SK-N-SH (cell line): ENCODE results near the gene RAD1. TPM values are rescaled to one million over a fixed set of nuclear protein-coding genes. Genes with fewer than 3 reads are reported as not detected.

Experiments used
- CTCF ChIA-PET: fragments of 300-600, 350-600 bp; formaldehyde crosslinking; extraction: SDS; loops from one replicate; lab custom pipeline; 2021; lab: Yijun Ruan, JAX
- POLR2A ChIA-PET: fragments of 350-600 bp; sonication (Branson Sonifier 250); formaldehyde crosslinking; extraction: SDS; loops from one replicate; lab custom pipeline; 2020; ENCODE audit warnings: antibody characterized with exemption, inconsistent platforms; lab: Yijun Ruan, JAX
- DNase-seq: peaks from one replicate; pipeline ENCODE4 v3.0.0; 2012
- H2AFZ ChIP-seq: fragments of 200-600 bp; sonication (generic); 2 replicates; pipeline ENCODE4 v1.8.1; 2016; ENCODE audit warnings: antibody characterized with exemption, mild to moderate bottlenecking, low read depth
- H3F3A ChIP-seq: fragments of 200-600 bp; sonication (generic); replicated peaks from 2 replicates; pipeline ENCODE3; 2016; ENCODE audit warnings: antibody characterized with exemption, mild to moderate bottlenecking; ENCODE audit not compliant: insufficient read depth
- H3K27ac ChIP-seq, 2 experiments: fragments of 200-500 bp in 1 of 2; fragments of 200-600 bp in 1 of 2; sonication (Bioruptor generic) in 1 of 2; sonication (generic), shearing (Covaris generic) in 1 of 2; 2 replicates each; pipeline versions ENCODE4 v1.5.1 to v1.6.1; 2014 to 2016; ENCODE audit warnings: low read depth in 2 of 2, inconsistent platforms in 1 of 2, low read length in 1 of 2, mild to moderate bottlenecking in 1 of 2, mixed read lengths in 1 of 2
- H3K27me3 ChIP-seq: fragments of 200-600 bp; sonication (generic), shearing (Covaris generic); 2 replicates; pipeline ENCODE4 v1.6.1; 2016; ENCODE audit warnings: mixed run types; ENCODE audit not compliant: insufficient read depth
- H3K36me3 ChIP-seq, 2 experiments: fragments of 200-500 bp in 1 of 2; fragments of 200-600 bp in 1 of 2; sonication (Bioruptor generic) in 1 of 2; sonication (generic) in 1 of 2; replicated peaks in 1 of 2; 2 replicates each; pipeline versions ENCODE3 to v1.5.1; 2014 to 2016; ENCODE audit warnings: low read length in 1 of 2, mild to moderate bottlenecking in 1 of 2; ENCODE audit not compliant: insufficient read depth in 2 of 2, control insufficient read depth in 1 of 2
- H3K4me1 ChIP-seq, 2 experiments: fragments of 200-500 bp in 1 of 2; fragments of 200-600 bp in 1 of 2; sonication (Bioruptor generic) in 1 of 2; sonication (generic), shearing (Covaris generic) in 1 of 2; 2 replicates each; pipeline versions ENCODE4 v1.5.1 to v1.6.1; 2014 to 2016; ENCODE audit warnings: low read depth in 1 of 2, low read length in 1 of 2, mixed run types in 1 of 2; ENCODE audit not compliant: insufficient read depth in 2 of 2, control insufficient read depth in 1 of 2
- H3K4me2 ChIP-seq: fragments of 200-600 bp; sonication (generic), shearing (Covaris generic); 2 replicates; pipeline ENCODE4 v1.6.1; 2017; ENCODE audit warnings: mixed run types
- H3K4me3 ChIP-seq, 2 experiments: fragments of 200-500 bp in 1 of 2; fragments of 200-600 bp in 1 of 2; sonication (Bioruptor generic) in 1 of 2; sonication (generic), shearing (Covaris generic) in 1 of 2; 2 replicates each; pipeline versions ENCODE4 v1.5.1 to v1.8.1; 2014 to 2016; ENCODE audit warnings: low read depth in 2 of 2, inconsistent platforms in 1 of 2, low read length in 1 of 2, mild to moderate bottlenecking in 1 of 2, mixed read lengths in 1 of 2, moderate library complexity in 1 of 2
- H3K79me2 ChIP-seq: fragments of 200-600 bp; sonication (generic); 2 replicates; pipeline ENCODE4 v1.8.1; 2017; ENCODE audit warnings: mild to moderate bottlenecking; ENCODE audit not compliant: insufficient read depth
- H3K9ac ChIP-seq: fragments of 200-600 bp; sonication (generic); 2 replicates; pipeline ENCODE4 v1.6.1; 2017; ENCODE audit warnings: mixed run types
- H3K9me2 ChIP-seq: fragments of 200-600 bp; sonication (generic); 2 replicates; pipeline ENCODE4 v1.6.1; 2017; ENCODE audit warnings: mixed run types
- H3K9me3 ChIP-seq: fragments of 200-600 bp; sonication (generic); 2 replicates; pipeline ENCODE4 v1.6.1; 2017; ENCODE audit warnings: mixed run types, mild to moderate bottlenecking, moderate library complexity
- H4K20me1 ChIP-seq: fragments of 200-600 bp; sonication (generic); 2 replicates; pipeline ENCODE4 v1.6.1; 2017; ENCODE audit warnings: mild to moderate bottlenecking, mixed run types; ENCODE audit not compliant: insufficient read depth
- ELF1 ChIP-seq: IDR thresholded peaks from 2 replicates; pipeline ENCODE4 v1.4.0; 2012
- EZH2phosphoT487 ChIP-seq: fragments of 200-600 bp; sonication (generic); IDR thresholded peaks from 2 replicates; pipeline ENCODE4 v1.6.1; 2017; ENCODE audit warnings: low read depth, mixed run types, mild to moderate bottlenecking, antibody characterized with exemption, moderate library complexity, borderline replicate concordance
- MEF2A ChIP-seq: IDR thresholded peaks from 2 replicates; pipeline ENCODE4 v1.4.0; 2012; ENCODE audit warnings: low read depth, borderline replicate concordance
- MXI1 ChIP-seq: IDR thresholded peaks from 2 replicates; pipeline ENCODE4 v1.6.1; 2012; ENCODE audit warnings: mild to moderate bottlenecking, low read depth, low read length, improper control_type of control experiment
- NRF1 ChIP-seq: IDR thresholded peaks from 2 replicates; pipeline ENCODE4 v1.6.1; 2012; ENCODE audit warnings: low read depth, mild to moderate bottlenecking, low read length
- POLR2AphosphoS5 ChIP-seq: IDR thresholded peaks from 2 replicates; pipeline ENCODE4 v1.6.1; 2012; ENCODE audit warnings: low read depth, low read length
- RCOR1 ChIP-seq: fragments of 150-350 bp; IDR thresholded peaks from 2 replicates; pipeline ENCODE4 v1.6.1; 2017; ENCODE audit warnings: antibody characterized with exemption, low read length
- RFX5 ChIP-seq: IDR thresholded peaks from 2 replicates; pipeline ENCODE4 v1.6.1; 2012; ENCODE audit warnings: mild to moderate bottlenecking, improper control_type of control experiment, low read length
- RXRA ChIP-seq: IDR thresholded peaks from 2 replicates; pipeline ENCODE4 v1.4.0; 2012; ENCODE audit warnings: low read depth, mild to moderate bottlenecking, borderline replicate concordance
- SIN3A ChIP-seq: IDR thresholded peaks from 2 replicates; pipeline ENCODE4 v1.6.1; 2012; ENCODE audit warnings: low read depth, mild to moderate bottlenecking, low read length, moderate library complexity, borderline replicate concordance
- TCF12 ChIP-seq: IDR thresholded peaks from 2 replicates; pipeline ENCODE4 v1.4.0; 2012
- TEAD4 ChIP-seq: IDR thresholded peaks from 2 replicates; pipeline ENCODE4 v1.4.0; 2012; ENCODE audit warnings: mild to moderate bottlenecking, borderline replicate concordance; ENCODE audit not compliant: insufficient read depth
- WGBS: methylation state at CpG from one replicate; pipeline ENCODE4 v1.1.6; 2017; ENCODE audit warnings: low lambda C conversion rate; 5-methylcytosine and 5-hydroxymethylcytosine counted together
- polyA plus RNA-seq, 3 experiments: library from polyadenylated mRNA; depleted of rRNA; stranded (reverse); fragments of >200 nt; gene quantifications; 2 replicates each; pipeline ENCODE4 v1.2.3, GENCODE V29; 2012
- TF ChIP-seq, protein P1 (sequence below): IDR thresholded peaks from 2 replicates; pipeline ENCODE4 v1.4.0; 2012; ENCODE audit warnings: low read depth, borderline replicate concordance
- TF ChIP-seq, protein P2 (sequence below): fragments of 200-600 bp; sonication (generic); IDR thresholded peaks from 2 replicates; pipeline ENCODE4 v1.6.1; 2017; ENCODE audit warnings: antibody characterized with exemption, mild to moderate bottlenecking, moderate library complexity
- TF ChIP-seq, protein P3 (sequence below): IDR thresholded peaks from 2 replicates; pipeline ENCODE4 v1.4.0; 2012; ENCODE audit warnings: low read depth, borderline replicate concordance
- TF ChIP-seq, protein P4 (sequence below): IDR thresholded peaks from 2 replicates; pipeline ENCODE4; 2012

RAD1 gene
- polyA plus RNA-seq, 1 of the 3 experiments (the other 2 are of a cell fraction), result 21.2 TPM

DNA sequence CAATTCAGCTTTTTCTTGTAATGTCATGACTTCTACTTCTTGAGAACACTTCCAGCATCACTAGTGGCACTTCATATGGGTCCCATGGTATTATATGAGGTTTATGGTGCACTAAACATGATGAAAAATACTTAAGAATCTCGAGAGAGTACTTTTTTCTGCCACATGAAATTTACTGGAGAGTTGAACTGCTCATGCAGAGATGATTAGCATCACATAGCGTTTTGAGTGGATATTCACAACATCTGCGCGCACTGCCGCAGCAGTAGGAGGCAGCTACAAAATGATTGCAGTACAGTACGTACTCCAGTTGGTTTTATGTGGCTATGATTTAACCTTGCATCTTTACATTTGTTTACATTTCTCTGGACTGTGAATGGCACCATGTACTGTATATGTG, 14.7 kb downstream of the RAD1 start:
- ChIA-PET POLR2A (no interaction called here), CTCF (interaction anchor here (0.8 to 4.1 kb wide), 5 partner anchors 10 to 426 kb away, joined by 3 to 87 read pairs (median 14); no protein-coding TSS in a partner anchor)
- H3F3A ChIP-seq, result peaks cover 8% of the 10 kb centered on the region
- H3K36me3 ChIP-seq, result peaks cover 5 to 6% of the 10 kb centered on the region in 2 experiments
- no peak overlapping the region for H3K4me3 ChIP-seq
- no peaks in the 10 kb centered on the region for H3K9me2 ChIP-seq
- no peak overlapping the region for H2AFZ ChIP-seq
- no peaks in the 10 kb centered on the region for H3K79me2 ChIP-seq
- H4K20me1 ChIP-seq, result no peaks in the 10 kb centered on the region
- no peak for TF ChIP-seq EZH2phosphoT487
- TF ChIP-seq POLR2AphosphoS5, result no peak
- TF ChIP-seq MEF2A, result no peak
- TF ChIP-seq RCOR1, result no peak
- no peak for TF ChIP-seq NRF1
- no peak for TF ChIP-seq ELF1
- no peak for TF ChIP-seq TCF12
- TF ChIP-seq, protein P1, sequence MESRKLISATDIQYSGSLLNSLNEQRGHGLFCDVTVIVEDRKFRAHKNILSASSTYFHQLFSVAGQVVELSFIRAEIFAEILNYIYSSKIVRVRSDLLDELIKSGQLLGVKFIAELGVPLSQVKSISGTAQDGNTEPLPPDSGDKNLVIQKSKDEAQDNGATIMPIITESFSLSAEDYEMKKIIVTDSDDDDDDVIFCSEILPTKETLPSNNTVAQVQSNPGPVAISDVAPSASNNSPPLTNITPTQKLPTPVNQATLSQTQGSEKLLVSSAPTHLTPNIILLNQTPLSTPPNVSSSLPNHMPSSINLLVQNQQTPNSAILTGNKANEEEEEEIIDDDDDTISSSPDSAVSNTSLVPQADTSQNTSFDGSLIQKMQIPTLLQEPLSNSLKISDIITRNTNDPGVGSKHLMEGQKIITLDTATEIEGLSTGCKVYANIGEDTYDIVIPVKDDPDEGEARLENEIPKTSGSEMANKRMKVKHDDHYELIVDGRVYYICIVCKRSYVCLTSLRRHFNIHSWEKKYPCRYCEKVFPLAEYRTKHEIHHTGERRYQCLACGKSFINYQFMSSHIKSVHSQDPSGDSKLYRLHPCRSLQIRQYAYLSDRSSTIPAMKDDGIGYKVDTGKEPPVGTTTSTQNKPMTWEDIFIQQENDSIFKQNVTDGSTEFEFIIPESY, result no peak
- no peak for TF ChIP-seq SIN3A
- no peak for TF ChIP-seq TEAD4
- TF ChIP-seq, protein P2, sequence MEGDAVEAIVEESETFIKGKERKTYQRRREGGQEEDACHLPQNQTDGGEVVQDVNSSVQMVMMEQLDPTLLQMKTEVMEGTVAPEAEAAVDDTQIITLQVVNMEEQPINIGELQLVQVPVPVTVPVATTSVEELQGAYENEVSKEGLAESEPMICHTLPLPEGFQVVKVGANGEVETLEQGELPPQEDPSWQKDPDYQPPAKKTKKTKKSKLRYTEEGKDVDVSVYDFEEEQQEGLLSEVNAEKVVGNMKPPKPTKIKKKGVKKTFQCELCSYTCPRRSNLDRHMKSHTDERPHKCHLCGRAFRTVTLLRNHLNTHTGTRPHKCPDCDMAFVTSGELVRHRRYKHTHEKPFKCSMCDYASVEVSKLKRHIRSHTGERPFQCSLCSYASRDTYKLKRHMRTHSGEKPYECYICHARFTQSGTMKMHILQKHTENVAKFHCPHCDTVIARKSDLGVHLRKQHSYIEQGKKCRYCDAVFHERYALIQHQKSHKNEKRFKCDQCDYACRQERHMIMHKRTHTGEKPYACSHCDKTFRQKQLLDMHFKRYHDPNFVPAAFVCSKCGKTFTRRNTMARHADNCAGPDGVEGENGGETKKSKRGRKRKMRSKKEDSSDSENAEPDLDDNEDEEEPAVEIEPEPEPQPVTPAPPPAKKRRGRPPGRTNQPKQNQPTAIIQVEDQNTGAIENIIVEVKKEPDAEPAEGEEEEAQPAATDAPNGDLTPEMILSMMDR, result no peak
- no peak for TF ChIP-seq RXRA
- TF ChIP-seq MXI1, result no peak
- TF ChIP-seq RFX5, result no peak
- TF ChIP-seq, protein P3, sequence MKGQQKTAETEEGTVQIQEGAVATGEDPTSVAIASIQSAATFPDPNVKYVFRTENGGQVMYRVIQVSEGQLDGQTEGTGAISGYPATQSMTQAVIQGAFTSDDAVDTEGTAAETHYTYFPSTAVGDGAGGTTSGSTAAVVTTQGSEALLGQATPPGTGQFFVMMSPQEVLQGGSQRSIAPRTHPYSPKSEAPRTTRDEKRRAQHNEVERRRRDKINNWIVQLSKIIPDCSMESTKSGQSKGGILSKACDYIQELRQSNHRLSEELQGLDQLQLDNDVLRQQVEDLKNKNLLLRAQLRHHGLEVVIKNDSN, result no peak
- TF ChIP-seq, protein P4, sequence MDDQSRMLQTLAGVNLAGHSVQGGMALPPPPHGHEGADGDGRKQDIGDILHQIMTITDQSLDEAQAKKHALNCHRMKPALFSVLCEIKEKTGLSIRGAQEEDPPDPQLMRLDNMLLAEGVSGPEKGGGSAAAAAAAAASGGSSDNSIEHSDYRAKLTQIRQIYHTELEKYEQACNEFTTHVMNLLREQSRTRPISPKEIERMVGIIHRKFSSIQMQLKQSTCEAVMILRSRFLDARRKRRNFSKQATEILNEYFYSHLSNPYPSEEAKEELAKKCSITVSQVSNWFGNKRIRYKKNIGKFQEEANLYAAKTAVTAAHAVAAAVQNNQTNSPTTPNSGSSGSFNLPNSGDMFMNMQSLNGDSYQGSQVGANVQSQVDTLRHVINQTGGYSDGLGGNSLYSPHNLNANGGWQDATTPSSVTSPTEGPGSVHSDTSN, result no peak
- H3K27me3 ChIP-seq, result no peaks in the 10 kb centered on the region
- H3K4me2 ChIP-seq, result no peak overlapping the region
- no peak for DNase-seq
- H3K27ac ChIP-seq, result no peak overlapping the region
- H3K9ac ChIP-seq, result no peak overlapping the region
- 0 out of 4 replicates have a peak, but pooled peaks cover 0 to 7% of the 10 kb centered on the region in 2 experiments for H3K4me1 ChIP-seq
- 90% methylated on average over 6 of the region's 6 CpGs for WGBS
- no peaks in the 10 kb centered on the region for H3K9me3 ChIP-seq
